HEK293T (cell line): ENCODE results near the gene IL2RG.

Experiments used
- BHLHE40 ChIP-seq: fragments of 450-650 bp; IDR thresholded peaks from 2 replicates; pipeline ENCODE4 v1.6.1; 2016; ENCODE audit warnings: mild to moderate bottlenecking, moderate library complexity, borderline replicate concordance
- FOXA1 ChIP-seq: fragments of 450-650 bp; IDR thresholded peaks from 2 replicates; pipeline ENCODE4 v1.6.1; 2016; ENCODE audit warnings: mild to moderate bottlenecking
- FOXK2 ChIP-seq: fragments of 450-650 bp; IDR thresholded peaks from 2 replicates; pipeline ENCODE4 v1.6.1; 2016; ENCODE audit warnings: mild to moderate bottlenecking
- FOXM1 ChIP-seq: fragments of 450-650 bp; IDR thresholded peaks from 2 replicates; pipeline ENCODE4 v1.6.1; 2017; ENCODE audit warnings: mild to moderate bottlenecking, borderline replicate concordance
- HDGF ChIP-seq: fragments of 450-650 bp; IDR thresholded peaks from 2 replicates; pipeline ENCODE4 v1.6.1; 2017; ENCODE audit warnings: antibody characterized with exemption, borderline replicate concordance
- L3MBTL2 ChIP-seq: fragments of 450-650 bp; conservative IDR thresholded peaks from 2 replicates; pipeline ENCODE4 v1.6.1; 2016; ENCODE audit warnings: mild to moderate bottlenecking
- NFRKB ChIP-seq: fragments of 450-650 bp; IDR thresholded peaks from 2 replicates; pipeline ENCODE4 v1.6.1; 2016; ENCODE audit warnings: mild to moderate bottlenecking, moderate library complexity
- PKNOX1 ChIP-seq: fragments of 450-650 bp; IDR thresholded peaks from 2 replicates; pipeline ENCODE4 v1.6.1; 2016
- SP1 ChIP-seq: fragments of 450-650 bp; IDR thresholded peaks from 2 replicates; pipeline ENCODE4 v1.6.1; 2017
- SUZ12 ChIP-seq: fragments of 450-650 bp; IDR thresholded peaks from 2 replicates; pipeline ENCODE4 v1.6.1; 2016; ENCODE audit warnings: mild to moderate bottlenecking
- TARDBP ChIP-seq: fragments of 450-650 bp; IDR thresholded peaks from 2 replicates; pipeline ENCODE4 v1.6.1; 2016
- ZNF384 ChIP-seq: fragments of 450-650 bp; IDR thresholded peaks from 2 replicates; pipeline ENCODE4 v1.6.1; 2016

GRCh38 chrX:71154641-71155040 lies 43.3 kb upstream of the IL2RG start:
- TF ChIP-seq TARDBP = no peak
- TF ChIP-seq SP1 = no peak
- no peak for TF ChIP-seq ZNF384
- TF ChIP-seq BHLHE40 = no peak
- TF ChIP-seq NFRKB = no peak
- TF ChIP-seq L3MBTL2 = no peak
- no peak for TF ChIP-seq FOXK2
- no peak for TF ChIP-seq PKNOX1
- no peak for TF ChIP-seq FOXA1
- no peak for TF ChIP-seq SUZ12
- TF ChIP-seq HDGF = no peak
- TF ChIP-seq FOXM1 = no peak
